Dermis microvascular lymphatic vessel endothelial cell (primary cell): ENCODE data around the gene TMEM86A. TPM values are rescaled to one million over a fixed set of nuclear protein-coding genes. Genes with fewer than 3 reads are reported as not detected.
"Not testable (repeated sequence)": the region's sequence is repeated elsewhere in the genome, so short reads cannot be mapped to it uniquely, and the experiment has no call there.

Source experiments
- DNase-seq, 2 donors: peaks; one replicate each; pipeline versions ENCODE4 v3.0.0 to v3.0.0-alpha.2; 2010; ENCODE audit warnings: low read depth in 2 of 2
- total RNA-seq: library from RNA; depleted of rRNA; stranded (reverse); fragments of >200 nt; gene quantifications from 2 replicates; pipeline ENCODE4 v1.2.1, GENCODE V29; 2014

The TMEM86A gene, protein sequence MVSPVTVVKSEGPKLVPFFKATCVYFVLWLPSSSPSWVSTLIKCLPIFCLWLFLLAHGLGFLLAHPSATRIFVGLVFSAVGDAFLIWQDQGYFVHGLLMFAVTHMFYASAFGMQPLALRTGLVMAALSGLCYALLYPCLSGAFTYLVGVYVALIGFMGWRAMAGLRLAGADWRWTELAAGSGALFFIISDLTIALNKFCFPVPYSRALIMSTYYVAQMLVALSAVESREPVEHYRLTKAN
- total RNA-seq, result 1.9 and 6.8 TPM in 2 replicates

DNA sequence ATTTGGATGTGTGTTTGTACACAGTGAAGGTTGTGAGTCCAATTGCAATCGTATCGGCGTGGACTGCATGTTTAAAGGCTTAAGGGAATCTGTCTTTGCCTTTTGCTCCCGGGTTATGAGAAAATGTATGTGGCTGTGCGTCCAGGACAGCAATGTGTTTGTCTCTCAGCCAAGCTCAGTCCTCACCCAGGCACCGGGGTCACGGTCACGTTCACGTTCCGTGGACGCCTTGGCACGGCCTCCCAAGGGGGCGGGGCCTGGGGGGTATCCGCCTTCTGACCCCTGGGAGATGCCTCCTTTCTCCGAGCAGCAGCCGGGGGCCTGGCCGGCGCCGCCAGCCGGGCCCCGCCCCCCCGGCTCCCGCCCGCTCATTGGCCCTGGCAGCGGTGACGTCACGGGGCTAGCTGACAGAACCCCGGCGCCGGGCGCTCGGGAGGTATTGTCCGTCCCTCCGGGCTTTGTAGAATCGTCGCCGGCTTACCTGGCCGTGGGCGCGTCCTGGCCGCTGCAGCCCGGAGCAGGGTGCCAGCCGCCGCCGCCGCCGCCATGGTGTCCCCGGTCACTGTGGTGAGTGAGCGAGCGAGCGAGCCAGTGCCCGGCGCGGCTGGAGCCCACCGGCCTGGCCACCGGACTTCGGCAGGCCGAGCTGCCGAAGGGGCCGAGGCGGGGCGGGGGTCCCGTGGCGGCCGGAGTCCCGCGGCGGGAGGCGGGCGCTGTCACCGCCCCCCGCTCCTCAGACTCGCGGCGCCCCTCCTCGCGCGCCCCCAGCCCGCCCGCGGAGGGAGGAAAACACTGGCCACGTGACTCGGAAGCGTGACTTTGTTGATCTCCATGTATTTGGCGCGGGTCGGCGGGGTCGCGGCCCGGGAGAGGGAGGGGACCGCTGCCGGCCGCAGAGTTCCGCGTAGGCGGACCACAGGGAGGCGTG is at the start of gene TMEM86A:
Gene TMEM86A (plus strand): TSS at position 439 of the 928 bp plus-strand sequence. CDS start 108 bp downstream, at position 547.
- DNase-seq, result peak; percentile 47 to 87

DNA sequence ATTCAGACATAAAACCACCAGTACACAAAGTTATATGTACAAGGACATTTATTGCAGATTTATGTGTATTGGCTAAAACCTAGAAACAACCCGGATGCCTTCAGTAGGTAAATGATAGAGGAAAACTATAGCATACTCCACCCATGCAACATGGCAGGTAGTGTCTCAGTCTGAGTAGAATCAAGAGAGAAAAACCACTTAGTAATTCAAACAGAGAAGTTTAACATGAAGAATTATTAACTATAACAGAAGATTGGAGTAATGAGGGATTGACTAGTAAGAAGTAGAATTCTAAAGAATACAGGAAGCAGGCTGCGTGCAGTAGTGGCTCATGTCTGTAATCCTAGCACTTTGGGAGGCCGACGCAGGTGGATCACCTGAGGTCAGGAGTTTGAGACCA is 48.2 kb upstream of the TMEM86A start:
- DNase-seq, result no peak

DNA sequence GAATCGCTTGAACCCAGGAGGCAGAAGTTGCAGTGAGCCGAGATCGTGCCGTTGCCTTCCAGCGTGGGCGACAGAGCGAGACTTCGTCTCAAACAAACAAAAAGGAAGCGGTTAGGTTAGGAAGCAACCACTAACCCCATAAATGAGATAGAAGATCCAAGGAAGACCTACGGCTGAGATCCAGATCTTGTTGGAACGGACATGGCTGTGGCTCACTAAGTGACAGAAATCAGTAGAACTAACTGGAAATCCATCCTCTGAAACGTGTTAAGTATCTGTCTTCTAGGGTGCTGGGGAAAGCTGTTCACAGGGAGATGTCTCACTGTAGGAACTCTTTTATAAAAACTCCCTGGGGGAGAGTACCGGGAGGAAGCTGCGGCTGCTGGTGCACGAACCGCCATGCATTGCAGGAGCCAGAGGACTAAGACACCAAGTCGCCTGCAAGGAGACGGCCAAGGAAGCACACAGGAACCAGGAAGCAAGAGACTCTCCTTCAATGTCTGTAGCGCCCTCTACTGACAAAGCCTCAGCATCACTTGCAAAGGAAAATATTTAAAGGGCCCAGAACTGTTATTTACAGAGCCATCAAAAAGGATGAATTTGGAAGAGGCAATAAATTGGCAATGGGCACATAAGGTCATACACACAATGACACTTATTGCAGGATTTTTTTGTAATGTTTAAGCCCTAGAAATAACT is 47.6 kb upstream of the TMEM86A start:
- peak; percentile 4 to 70 for DNase-seq

DNA sequence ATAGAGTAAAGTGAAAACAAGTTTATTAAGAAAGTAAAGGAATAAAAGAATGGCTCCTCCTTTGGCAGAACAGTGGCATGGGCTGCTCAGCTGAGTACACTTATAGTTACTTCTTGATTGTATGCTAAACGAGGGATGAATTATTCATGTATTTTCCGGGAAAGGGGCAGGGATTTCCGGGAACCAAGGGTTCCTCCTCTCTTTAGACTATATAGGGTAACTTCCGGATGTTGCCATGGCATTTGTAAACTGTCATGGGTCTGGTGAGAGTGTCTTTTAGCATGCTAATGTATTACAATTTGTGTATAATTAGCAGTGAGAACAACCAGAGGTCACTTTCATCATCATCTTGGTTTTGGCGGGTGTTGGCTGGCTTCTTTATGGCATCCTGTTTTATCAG is 40.9 kb upstream of the TMEM86A start:
- no peak for DNase-seq

DNA sequence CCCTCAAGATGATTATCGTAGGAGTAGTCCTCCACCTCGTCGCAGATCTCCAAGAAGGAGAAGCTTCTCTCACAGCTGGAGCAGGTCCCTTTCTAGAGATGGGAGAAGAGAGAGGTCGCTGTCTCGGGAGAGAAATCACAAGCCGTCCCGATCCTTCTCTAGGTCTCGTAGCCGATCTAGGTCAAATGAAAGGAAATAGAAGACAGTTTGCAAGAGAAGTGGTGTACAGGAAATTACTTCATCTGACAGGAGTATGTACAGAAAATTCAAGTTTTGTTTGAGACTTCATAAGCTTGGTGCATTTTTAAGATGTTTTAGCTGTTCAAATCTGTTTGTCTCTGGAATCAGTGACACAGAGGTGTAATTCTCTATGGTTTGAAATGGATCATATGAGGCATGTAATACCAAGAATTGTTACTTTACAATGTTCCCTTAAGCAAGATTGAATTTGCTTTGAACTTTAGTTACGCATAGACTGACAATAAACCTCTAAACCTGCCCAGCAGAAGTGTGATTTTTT is 33.2 kb upstream of the TMEM86A start:
- not testable (repeated sequence) for DNase-seq

DNA sequence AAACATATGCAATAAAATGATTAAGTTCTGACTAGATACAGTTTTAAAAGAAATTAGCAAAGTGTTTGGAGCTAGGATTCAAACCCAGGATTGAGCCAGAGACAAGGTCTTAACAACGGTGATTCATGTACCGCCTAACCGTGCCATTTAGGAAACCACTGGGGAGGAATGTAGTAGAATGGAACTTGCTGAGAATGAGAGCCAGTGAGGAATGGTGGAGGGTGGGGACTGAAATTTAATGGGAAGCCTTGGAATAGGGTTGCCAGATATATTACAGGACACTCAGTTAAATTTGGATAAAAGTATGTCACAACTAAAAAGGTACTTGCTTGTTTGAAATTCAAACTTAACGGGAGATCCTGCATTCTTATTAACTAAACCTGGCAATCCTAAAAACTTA is 30.4 kb upstream of the TMEM86A start:
- DNase-seq, result no peak

DNA sequence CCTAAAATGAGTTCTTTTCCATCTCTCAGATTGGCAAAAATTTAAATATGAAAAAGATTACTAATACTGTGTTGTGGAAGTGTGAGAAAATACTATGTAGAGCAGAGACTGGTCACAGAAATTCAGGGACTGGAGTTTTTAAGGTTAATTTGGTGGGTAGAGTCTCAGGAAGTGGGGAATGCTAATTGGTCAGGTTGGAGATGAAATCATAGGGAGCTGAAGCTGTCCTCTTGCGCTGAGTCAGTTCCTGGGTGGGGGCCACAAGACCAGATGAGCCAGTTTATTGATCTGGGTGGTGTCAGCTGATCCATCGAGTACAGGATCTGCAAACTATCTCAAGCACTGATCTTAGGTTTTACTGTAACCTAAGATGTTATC is 29.4 kb upstream of the TMEM86A start:
- no peak for DNase-seq

DNA sequence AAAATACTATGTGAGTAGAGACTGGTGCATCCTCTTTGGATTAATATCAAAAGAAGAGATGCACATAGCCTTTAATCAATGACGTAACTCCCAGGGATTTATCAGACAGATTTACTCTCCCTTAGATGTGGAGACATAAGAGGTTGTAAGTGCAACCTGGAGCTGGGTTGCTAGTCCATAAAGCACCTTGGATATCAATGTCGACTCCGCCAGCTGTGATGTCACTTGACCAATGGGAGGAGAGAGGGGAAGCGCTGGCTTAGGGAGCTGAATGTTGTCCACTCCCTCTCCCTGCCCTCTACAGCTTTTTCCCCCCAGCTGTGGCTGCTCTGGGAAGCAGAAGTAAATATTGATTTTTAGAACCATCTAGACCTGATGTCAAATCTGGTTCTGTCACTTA is 28.9 kb upstream of the TMEM86A start:
- no peak for DNase-seq

DNA sequence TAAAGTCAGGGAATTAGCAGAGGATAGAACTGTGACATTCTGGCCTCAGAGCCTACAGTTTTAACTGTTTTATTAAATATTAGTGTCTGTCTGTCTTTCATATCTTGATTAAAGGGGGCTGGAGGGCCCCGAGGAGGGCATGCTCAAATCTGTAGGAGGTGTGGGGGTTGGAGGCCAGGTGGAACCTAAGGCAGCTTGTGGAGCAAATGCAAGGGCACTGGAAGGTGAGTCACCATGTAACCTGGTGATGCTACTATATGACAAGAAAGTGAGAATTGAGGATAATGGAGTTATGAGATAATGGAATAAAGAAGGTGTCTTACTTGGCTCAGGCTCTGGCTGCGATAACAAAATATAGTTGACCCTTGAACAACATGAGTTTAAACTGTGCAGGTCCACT is 27.3 kb upstream of the TMEM86A start:
- no peak for DNase-seq

DNA sequence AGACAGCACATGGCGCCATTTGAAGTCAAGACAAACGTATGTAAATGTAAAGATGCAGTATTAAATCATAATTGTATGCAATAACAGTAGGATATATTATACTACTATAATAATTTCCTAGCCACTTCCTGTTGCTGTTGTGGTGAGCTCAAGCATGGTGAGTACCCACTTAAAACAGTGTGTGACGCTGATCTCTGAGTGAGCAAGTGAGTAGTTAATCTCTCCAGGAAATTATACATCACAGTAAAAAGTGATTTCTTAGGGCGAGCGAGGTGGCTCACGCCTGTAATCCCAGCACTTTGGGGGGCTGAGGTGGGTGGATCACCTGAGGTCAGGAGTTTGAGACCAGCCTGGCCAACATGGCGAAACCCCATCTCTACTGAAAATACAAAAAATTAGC is 26.4 kb upstream of the TMEM86A start:
- not testable (repeated sequence) for DNase-seq

DNA sequence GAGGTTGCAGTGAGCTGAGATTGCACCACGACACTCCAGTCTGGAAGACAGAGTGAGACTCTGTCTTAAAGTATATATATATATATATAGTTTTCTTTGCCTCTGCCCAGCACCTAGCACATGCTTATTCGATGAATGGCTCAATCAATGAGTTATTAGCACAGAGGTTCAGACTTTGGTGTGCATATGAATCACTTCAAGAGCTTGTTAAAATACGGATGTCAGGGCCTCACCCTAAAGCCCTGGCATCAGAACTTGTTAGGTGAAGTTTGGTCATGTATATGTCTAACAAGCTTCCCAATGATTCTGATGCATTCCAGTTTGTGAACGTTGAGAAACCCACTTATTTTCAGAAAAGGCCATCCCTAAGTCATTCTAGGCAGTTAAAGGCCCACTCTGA is 21.8 kb upstream of the TMEM86A start:
- no peak for DNase-seq

DNA sequence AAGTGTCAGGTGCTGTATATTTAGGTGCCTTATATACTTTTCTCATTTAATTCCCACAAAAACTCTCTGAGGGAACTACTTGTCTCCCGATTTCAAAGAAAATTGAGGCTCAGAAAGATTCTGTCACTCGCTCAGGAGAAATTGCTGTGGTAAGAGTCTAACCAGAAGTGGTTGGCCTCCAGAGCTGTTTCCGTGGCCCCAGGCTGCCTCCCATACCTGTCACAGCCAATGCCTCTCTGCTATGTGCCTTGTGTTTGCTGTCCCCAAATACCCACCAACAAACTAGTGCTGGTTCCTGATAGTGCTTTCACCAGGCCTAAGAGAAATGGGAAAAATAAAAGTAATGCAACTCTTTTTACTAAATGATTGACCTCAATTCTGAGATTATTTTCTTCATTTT is 21.0 kb upstream of the TMEM86A start:
- no peak for DNase-seq

DNA sequence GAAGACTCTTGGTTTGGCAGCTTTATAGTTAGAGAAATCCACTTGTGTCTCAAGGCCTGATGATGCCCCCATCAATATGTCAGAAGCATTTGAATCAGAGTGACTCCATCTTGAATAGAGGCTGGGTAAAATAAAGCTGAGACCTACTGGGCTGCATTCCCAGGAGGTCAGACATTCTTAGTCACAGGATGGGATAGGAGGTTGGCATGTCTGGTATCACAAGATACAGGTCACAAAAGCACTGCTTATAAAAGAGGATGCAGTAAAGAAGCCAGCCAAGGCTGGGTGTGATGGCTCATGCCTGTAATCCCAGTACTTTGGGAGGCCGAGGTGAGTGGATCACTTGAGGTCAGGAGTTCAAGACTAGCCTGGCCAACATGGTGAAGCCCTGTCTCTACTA is 16.6 kb upstream of the TMEM86A start:
- DNase-seq, result not testable (repeated sequence)

DNA sequence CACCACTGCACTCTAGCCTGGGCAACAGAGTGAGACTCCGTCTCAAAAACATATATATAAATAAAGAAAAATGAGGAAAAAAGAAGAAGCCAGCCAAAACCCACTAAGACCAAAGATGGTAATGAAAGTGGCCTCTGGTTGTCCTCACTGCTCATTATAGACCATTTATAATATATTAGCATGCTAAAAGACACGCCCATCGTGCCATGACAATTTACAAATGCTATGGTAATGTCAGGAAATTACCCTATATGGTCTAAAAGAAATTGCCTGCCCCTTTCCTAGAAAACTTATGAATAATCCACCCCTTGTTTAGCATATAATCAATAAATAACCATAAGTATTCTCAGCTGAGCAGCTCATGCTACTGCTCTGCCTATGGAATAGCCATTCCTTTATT is 16.1 kb upstream of the TMEM86A start:
- no peak for DNase-seq

DNA sequence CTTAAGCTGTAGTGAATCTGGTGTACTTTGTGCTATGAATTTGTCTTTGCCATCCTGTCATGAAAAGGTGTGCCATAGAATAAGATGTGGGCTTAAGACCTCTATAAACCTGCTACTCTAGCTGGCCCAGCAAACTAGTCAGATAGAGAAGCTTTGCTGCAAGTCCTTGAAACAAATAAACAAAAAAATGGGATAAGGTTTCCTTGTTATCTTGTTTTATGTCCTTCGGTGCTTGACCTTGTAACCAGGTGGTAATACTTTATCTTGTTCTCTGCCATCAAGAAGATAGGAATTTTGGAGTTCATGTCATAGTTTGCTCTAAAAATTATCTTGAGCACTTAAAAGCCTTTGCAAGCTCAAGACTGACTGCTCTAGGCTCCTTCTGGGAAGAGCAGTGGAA is 14.3 kb upstream of the TMEM86A start:
- DNase-seq, result no peak

DNA sequence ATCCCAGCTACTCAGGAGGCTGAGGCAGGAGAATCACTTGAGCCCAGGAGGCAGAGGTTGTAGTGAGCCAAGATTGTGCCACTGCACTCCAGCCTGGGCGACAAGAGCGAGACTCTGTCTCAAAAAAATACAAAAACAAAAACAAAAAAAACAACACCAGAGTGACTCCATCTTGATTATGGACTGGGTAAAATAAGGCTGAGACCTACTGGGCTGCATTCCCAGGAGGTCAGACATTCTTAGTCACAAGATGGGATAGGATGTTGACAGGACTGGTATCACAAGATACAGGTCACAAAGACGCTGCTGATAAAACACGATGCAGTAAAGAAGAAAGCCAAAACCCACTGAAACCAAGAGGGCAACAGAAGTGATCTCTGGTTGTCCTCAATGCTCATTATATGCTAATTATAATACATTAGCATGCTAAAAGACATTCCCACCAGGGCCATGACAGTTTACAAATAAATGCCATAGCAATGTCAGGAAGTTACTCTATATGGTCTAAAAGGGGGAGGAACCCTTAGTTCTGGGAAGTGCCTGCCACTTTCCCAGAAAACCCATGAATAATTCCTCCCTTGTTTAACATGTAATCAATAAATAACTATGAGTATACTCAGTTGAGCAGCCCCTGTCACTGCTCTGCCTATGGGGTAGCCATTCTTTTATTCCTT is 7.0 kb upstream of the TMEM86A start:
- DNase-seq, result not testable (repeated sequence)

DNA sequence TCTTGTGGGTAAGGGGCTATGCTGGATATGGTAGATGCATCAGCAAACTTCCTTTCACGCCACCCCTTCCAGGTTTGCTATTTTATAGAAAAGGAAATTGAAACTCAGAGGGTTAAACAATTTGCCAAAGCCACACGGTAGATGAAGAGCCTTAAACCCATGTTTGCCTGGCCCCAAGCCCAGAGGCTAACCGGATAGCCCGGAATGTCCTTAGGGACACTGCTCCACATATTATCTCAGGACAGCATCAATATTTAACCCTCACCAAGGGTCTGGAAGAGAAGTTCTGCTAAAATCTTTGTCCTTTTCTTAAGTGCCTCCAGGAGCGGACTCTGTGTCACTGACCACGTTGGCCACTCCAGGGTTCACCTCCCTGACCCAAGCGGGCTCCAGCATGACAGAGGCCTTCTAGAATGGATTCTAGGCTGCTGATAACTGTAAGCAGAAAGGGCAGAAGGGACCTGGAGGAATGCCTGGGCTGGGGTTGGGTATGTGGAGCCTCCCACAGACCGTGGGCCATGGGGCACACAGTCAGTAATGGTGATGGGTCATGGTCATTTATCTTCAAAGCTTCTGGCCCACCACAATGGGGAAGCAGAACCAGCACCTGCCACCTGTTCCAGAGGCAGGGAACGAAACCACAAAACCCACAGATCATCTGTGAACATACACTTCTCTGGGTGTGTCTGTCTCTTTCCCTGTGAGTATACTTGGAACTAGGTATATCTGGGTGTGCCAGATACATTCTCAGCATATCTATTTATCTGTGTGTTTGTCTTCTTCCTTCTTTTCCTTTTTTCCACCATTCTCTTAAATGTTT is 5.4 kb upstream of the TMEM86A start:
- no peak for DNase-seq

DNA sequence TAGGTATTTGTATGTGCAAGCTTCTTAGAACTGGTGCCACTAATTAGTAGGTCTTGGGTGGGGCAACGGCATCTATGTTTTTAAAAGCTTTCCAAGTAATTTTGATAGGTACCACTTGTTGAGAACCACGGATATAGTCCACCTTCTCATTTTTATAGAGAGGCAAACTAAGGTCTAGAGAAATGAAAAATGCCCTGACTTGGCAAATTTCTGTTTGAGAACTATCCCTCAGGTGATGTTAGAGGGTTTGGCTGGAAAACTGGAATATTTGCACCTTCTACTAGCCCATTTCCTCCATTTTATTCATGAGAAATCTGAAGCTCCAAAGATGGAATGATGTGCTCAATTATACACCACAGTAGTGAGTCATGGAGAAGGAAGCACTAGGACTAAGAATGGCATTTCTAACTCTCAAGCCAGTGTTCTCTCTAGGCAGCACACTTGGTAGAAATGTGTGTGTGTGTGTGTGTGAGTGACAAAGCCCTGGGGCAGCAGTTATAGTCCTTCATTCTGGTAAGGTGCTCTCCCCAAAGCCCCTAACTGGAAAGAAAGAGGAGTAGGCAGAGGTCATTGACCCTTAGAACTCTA is 1.8 kb upstream of the TMEM86A start:
- no peak for DNase-seq

DNA sequence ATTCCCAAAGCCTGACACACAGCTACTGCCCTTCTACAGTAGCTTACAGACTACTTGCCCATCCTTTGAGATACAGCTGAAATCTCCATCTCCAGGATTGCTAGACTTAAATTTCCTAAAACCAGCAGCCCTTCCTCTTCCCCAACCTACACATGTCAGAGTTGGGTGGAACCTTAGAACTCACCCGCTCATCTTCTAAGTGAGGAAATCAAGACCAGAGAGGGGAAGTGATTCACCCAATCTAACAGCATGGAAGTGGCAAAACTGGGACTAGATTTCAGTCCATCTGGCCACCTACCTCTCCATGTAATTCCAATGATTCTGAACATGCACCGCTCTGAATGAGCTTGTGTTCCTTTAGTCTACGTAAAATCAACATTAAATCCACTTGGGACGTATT is 1.0 kb upstream of the TMEM86A start:
- DNase-seq, result no peak

DNA sequence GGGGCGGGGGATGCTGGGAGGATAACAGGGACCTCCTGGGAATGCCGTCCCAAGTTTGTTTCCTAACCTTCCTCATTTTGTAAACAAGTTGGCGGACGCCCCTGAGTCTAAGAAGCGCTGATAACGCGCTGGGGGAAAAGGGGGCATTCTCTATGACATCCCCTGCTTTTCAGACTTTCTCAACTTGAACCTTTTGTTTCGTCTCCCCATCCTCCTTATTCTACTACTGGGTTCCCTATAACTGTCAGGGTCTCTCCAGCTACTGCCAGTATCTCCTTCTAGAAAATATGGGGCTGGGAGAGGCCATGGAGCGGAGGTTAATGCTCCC is 654 bp downstream of the TMEM86A start:
- DNase-seq, result no peak
